HG02623 (cell line): ENCODE results near the gene CDK6.

Experiments used
- ATAC-seq: cut with Tn5 transposase; IDR thresholded peaks from one replicate; pipeline ENCODE4 v1.9.1; 2021; ENCODE audit warnings: moderate library complexity; ENCODE audit not compliant: unreplicated experiment

The CDK6 gene

DNA sequence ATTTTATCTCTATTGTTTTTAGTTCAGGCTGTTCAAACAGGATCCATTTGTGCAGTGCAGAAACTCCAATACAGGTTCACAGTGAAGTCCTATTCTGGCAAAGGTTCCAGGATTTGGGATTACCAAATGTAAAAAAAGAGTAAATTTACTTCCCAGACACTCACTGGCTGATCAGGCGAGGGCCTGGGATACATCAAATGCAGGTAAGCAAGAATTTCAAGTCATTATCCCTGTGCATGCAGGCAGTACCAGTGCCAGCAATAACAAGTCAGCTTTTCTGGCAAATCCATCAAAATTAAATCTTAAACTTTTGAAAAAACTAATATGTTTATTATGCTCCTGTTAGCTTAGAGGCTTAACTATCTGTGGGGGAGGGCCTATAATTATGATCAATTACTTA lies 6.3 kb downstream of the CDK6 start:
- ATAC-seq = no peak

- no peak for ATAC-seq
Observed at GRCh38 chr7:92827464-92828120, 8.8 kb downstream of the CDK6 start.

DNA sequence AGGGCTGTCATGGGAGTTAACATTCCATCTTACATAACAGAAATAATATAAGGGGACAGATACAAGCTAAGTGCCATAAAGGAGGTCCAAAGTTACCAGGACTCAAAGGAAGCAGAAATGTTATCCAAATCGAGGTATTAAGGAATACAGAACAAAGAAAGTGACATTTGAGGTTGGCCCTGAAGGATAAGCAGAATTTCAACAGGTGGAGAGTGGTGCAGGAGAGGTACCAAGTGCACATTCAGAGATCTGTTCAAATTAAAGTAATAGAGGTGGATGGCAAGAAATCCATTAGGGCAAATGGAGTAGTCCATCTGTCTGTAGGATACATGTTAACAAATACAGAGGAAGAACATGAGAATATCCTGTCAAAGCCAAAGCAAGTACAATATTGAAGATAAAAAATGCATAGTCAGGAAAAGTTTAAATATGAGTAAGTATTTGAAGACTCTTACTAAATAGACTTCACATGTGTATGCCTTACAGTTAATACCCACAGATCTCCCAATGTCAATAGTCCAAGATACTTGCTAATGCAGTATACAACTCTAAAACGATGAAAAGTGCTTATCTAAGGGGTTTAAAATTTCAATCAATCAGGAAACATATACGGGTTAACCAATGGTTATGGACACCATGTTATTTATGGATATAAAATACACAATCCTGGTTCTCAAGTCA lies 10.0 kb downstream of the CDK6 start:
- no peak for ATAC-seq

- no peak for ATAC-seq
Observed at GRCh38 chr7:92824901-92825480, 11.4 kb downstream of the CDK6 start.

DNA sequence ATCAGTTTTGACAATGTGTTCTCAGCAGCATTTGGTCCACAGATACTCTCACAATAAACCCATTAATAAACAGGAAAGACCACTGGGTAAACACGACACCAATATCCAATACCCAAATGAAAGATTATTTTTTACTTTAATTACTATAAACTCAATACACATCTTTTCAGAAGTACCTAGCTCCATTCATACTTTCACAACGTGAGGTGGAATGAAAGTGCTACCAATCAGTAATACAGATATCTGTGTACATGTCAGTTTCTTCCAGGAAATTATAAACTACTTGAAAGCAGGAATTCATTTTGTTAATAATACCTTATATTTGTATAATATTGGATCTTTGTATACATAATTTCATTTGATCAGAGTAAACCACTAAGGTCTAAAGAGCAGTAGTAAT lies 11.9 kb downstream of the CDK6 start:
- no peak for ATAC-seq

DNA sequence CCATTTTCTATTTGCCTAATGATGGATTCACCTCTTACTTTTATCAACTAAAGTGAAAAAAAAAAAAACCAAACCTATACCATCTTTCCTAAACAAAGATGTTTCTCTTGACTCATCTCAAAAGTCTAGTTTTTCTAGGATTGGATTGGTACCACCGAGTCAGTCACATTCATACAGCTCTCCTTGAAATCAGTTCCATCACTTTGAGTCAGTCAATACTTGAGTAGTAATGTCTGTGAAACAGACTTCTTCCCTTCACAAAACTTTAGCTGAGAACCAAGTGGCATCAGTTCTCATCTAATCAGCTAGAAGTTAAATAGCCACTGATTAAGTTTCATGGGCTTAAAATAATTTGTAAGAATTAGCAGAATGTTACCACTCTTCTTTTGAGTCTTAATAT lies 13.3 kb downstream of the CDK6 start:
- no peak for ATAC-seq

GRCh38 chr7:92820191-92820590 lies 16.2 kb downstream of the CDK6 start:
- ATAC-seq = no peak

- no peak for ATAC-seq
Observed at GRCh38 chr7:92817398-92817797, 19.0 kb downstream of the CDK6 start.

DNA sequence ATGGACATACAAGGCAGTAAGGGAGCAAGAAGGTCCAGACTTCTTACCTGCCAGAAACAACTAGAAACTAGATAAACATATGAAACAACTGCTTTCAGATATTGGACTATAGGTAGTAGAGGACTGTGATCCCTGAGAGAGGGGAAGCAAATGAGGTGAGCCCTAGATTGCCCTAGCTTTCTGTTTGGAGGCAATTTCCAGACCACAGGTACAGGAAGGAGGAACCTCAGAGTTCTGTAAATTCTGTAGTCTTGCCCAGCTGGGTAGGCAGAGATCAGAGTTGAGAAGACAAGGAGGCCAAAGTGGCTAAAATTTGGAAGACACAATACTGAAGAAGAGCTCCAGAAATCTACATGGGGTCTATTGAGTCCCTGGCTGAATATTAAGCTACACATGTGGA lies 21.0 kb downstream of the CDK6 start:
- ATAC-seq = peak; percentile 38

DNA sequence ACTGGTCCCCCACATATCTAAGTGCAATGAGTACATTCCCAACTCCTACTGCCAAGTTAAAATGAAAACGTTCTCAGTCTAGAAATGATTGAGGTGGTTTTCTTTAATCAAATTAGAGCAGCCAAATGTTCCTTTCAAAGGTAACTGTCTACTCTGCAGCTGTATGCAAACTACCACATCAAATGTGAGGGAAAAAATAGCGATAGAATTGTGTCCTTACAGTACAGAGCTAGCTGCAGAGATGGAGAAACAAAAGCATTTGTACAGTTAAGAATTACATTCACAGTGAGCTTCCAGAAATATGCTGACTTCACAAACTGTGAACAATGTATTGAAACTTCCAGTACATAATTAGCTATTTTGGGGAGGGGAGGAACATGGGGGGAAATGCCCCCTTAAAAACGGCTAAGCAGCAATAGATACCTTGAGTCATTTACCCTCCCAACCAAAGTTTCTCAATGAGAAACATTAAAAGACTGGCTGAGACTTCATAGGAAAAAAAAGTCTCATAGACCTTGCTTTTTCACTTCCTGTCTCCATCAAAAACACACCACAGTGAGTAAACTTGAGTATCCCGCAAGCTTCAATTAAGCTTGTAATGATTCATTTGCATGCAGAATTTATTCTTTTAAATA lies 22.9 kb downstream of the CDK6 start:
- peak; percentile 62 for ATAC-seq

- no peak for ATAC-seq
Observed at GRCh38 chr7:92811158-92811557, 25.2 kb downstream of the CDK6 start.

DNA sequence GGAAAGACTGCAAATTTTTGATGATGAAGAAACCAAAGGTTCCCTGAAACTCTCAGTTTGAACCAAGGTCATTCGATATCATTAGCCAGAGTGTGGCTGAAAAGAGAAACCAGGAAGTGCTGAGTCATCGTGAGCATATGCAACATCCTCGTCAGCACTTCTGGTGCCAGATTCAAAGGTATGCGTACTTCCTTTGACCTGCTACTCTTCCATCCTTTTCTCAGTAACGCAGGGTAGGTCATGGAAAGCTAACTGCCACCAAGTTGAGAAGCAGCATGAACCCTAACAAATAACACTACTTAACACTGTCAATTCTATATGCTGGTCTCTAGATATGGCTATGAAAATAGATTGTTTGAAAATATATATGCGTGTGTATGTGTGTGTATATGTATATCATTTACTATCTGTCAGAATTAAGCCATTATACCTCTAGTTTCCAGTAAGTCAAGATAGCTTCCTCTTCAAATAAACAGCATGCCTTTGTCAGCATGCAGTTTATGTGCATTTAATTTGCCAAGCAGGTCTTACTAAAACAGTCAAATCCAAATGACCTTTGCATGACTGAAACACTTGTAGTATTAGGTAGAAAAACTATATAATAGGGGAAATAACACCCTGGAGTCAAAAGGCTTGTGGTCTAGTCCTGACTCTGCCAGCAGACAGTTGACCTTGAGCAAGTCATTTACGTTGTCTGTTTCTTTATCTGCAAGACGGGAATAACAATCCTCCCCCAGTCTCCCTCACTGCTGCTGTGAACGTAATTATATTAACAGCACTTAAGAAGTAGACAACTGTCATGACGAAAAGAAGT lies 26.4 kb downstream of the CDK6 start:
- peak; percentile 63 for ATAC-seq

DNA sequence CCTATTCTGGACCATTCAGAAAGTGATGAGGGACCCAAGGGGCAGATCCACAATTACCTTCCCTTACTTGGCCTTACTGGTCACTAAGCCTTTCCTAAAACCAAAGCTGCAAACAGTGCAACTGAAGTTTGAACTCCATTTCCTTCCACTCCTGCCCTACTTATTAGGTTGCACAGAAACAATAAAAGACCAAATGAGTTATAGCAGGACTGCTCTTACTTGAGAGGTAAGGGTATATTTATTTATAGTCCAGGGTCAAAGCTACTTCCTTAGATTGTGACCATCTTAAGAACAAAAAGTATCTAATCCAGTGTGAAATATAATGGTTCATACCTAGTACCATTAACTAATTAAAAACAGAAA lies 27.0 kb downstream of the CDK6 start:
- ATAC-seq = peak; percentile 8

DNA sequence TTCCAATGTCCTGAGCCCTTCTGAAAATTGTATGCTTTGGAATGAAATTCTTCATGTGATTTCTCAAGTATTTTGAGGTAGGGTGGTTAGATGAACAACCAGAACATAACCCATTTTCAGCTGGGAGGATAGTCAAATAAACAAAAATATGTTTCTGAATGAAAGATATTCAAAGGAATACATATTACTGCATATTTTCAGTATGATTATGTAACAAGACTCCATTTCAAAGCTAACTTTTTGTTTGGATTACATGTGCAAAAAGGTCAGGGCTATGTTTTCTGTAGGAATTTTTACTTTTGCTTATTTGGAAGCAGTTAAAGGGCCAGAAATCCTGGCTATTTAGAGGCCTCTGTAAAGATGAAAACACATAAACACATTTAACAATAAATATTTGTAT lies 27.7 kb downstream of the CDK6 start:
- ATAC-seq = no peak

DNA sequence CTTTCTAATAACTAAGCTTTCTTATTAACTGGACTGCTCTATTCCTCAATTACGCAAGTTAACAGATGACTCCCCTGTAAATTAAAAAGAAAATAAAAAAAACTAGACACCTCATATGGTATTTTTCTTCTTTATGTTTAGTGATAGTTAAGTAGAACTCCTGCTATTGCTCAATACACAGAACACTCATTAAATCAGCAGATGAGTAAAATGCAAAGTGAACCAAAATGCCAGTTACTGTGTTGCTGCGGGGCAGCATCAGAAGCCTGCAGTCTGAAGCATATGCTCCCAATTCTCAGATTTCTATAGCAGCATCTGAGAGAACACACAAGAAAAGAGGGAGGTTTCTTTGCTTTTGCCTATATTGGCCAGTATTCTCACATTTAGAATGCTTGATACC lies 28.4 kb downstream of the CDK6 start:
- no peak for ATAC-seq

DNA sequence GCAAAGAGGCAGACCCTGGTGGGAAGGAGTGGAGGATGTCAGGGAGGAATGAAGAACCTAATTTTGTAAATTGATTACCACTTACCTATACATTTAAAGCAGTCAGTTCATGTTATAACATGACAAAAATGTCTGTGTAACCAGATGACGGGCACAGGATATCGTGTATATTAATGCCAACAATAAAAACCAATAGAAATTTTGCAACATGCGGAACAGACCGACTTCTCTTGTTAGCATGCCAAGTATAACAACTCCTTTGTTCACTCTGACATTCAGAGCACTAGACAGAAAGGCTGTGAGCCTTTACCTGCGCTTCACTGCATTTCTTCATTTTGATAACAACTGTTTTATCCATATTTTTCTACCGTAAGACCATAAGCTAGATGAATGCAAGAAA lies 29.9 kb downstream of the CDK6 start:
- ATAC-seq = no peak

DNA sequence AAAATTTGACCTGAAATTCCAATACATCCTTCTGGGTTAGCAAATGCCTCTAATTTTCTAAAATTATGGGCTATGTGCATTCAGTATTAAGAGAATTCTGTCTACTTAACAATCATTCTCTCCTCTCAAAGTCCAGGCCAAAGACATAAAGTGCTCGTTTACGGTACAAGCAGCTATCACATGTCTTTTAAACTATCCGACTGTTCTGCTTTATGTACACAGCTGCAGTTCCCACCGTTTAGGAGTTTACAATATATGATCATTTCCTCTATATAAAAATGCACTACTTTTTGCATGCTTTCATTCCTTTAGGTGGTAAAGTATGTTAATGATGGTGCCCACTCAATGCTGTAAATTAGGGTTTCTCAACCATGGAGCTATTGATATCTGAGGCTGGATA lies 34.0 kb downstream of the CDK6 start:
- ATAC-seq = no peak

DNA sequence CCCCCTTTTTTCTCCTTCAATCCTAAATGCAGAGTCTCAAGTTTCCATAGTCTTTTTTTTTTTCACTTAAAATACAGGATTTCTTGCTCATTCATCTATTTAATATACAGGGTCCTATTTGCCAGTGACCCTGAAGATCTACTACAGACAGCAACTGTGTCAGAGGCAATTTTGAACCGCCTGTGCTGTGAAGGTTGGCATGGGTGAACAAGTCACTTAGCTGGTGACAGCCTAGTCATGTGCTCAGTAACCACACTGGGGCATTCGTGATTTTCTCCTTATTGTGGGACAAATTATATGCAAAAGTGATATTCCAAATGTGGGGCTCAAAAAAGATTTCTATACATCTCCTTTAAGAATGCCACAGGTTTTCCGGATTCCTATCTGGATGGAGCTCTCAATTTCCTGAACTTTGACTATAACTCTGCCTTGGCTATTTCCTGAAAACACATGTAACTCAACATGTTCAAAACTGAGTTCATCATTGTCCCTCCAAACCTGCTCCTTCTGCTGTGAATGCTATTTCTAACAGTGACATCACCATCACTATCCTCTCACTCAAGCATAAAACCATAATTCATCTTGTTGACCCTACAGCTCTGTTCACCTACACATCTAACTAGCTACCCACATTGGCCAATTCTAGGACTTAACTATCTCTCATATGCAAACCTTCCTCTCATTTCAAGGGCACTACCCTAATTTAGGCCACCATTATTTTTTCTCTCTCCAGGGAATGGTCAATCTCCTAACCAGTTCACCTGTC lies 36.7 kb downstream of the CDK6 start:
- no peak for ATAC-seq

DNA sequence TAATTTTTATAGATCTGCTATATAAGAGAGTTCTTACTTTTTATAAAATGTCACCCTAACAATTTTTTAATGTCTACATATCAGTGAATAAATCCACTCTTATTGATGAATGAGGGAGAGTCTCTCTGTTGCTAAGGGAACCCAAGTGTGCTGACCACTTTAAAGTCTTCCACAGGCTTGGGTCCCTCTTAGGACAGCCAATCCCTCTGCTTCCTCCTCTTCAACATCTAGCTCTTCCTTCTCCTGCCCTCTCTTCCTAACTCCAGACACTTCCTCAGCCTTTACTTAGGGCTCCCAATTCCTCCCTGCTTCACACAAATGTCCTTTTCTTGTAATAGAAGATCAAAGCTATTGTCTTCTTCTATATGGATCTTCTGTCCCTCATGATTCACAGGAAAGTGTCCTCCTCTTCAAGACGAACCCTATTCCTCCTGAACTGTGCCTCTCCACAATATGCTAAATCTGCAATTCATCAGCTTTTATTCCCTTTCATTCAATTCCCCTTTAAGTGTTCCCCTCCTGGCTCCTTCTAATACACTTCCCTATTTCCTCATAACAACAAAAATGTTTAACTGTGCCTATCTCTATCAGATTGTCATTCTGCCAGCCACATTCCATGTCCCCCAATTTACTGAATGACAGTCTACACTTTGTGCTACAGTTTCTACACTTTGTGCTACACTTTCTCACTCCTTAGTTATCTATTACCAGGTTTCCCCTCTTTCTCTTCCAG lies 37.7 kb downstream of the CDK6 start:
- no peak for ATAC-seq

DNA sequence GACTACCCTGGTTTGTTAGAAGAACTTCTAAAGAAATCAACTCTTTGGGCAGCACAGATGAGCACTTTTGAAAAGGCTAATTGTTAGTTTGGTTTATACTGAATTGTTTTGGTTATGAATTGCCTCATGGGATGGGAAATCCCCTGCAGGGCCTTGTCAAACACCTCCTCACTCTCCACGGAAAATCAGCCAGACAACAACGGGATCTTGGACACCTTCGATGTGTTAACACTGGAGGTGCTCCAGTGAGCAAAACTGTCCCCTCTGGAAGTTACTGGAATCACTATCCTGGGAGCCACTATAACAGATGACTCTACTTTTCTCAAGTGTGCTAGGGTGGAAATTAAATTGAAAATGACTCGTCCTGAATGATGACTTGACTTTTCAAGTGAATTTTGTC lies 38.7 kb downstream of the CDK6 start:
- ATAC-seq = peak; percentile 35
